Astrocyte of the cerebellum (primary cell): ENCODE measurements around the gene CYP2R1.
A peak's percentile ranks its signal among the peaks of the same experiment; 100 is the strongest.

ENCODE experiments used
- DNase-seq: peaks from one replicate; pipeline ENCODE4 v3.0.0-alpha.2; 2011; ENCODE audit warnings: low read depth
- H3K4me3 ChIP-seq: 2 replicates; pipeline ENCODE4 v1.5.1; 2011; ENCODE audit warnings: mild to moderate bottlenecking, low read depth, low read length, moderate library complexity
- CTCF ChIP-seq: IDR thresholded peaks from 2 replicates; pipeline ENCODE4 v1.5.1; 2012; ENCODE audit warnings: low read length, low read depth, moderate library complexity, mild to moderate bottlenecking; ENCODE audit errors: missing control alignments
- in situ Hi-C: cut with HindIII; loops from 2 replicates; pipeline ENCODE4 v1.10.0; 2017; ENCODE audit warnings: low sequenced_read_pairs

The CYP2R1 gene

GRCh38 chr11:14916403-14916802 lies 24.4 kb upstream of the CYP2R1 start:
- H3K4me3 ChIP-seq: no peak overlapping the region
- DNase-seq: no peak
- no peak for TF ChIP-seq CTCF
- in situ Hi-C loops: no loop called here

GRCh38 chr11:14914536-14914935 lies 22.5 kb upstream of the CYP2R1 start:
- TF ChIP-seq CTCF: no peak
- in situ Hi-C loops: no loop called here

GRCh38 chr11:14908214-14908880 lies 16.3 kb upstream of the CYP2R1 start:
- no peak for DNase-seq
- TF ChIP-seq CTCF: peak; percentile 75
- H3K4me3 ChIP-seq: no peak overlapping the region
- in situ Hi-C loops: no loop called here

More at GRCh38 chr11:14914536-14914935, 22.5 kb upstream of the CYP2R1 start:
- H3K4me3 ChIP-seq: no peak overlapping the region
- no peak for DNase-seq

GRCh38 chr11:14907411-14908213 lies 15.6 kb upstream of the CYP2R1 start:
- H3K4me3 ChIP-seq: no peak overlapping the region
- no peak for DNase-seq
- TF ChIP-seq CTCF: peak; percentile 80
- in situ Hi-C loops: no loop called here

GRCh38 chr11:14906993-14907392 lies 15.0 kb upstream of the CYP2R1 start:
- DNase-seq: no peak

GRCh38 chr11:14906578-14906977 lies 14.5 kb upstream of the CYP2R1 start:
- no peak for TF ChIP-seq CTCF
- DNase-seq: no peak
- in situ Hi-C loops: no loop called here

More at GRCh38 chr11:14906993-14907392, 15.0 kb upstream of the CYP2R1 start:
- TF ChIP-seq CTCF: no peak
- in situ Hi-C loops: no loop called here
- H3K4me3 ChIP-seq: no peak overlapping the region

More at GRCh38 chr11:14906578-14906977, 14.5 kb upstream of the CYP2R1 start:
- H3K4me3 ChIP-seq: no peak overlapping the region
